Endodermal cell (in vitro differentiated cells): ENCODE measurements around the gene NFAM1. TPM values are rescaled to one million over a fixed set of nuclear protein-coding genes. Genes with fewer than 3 reads are reported as not detected.

Experiments
- DNase-seq: peaks from one replicate; pipeline ENCODE4 v3.0.0-alpha.2; 2017
- H3K27ac ChIP-seq: 2 replicates; pipeline ENCODE4 v1.5.1; 2013; ENCODE audit warnings: mild to moderate bottlenecking, low read depth, low read length, moderate library complexity
- H3K27me3 ChIP-seq: 2 replicates; pipeline ENCODE4 v1.6.1; 2013; ENCODE audit warnings: mild to moderate bottlenecking, low read length, moderate library complexity; ENCODE audit not compliant: insufficient read depth, control insufficient read depth, poor library complexity, severe bottlenecking
- H3K36me3 ChIP-seq: 2 replicates; pipeline ENCODE4 v1.7.0; 2013; ENCODE audit warnings: mild to moderate bottlenecking, low read length, moderate library complexity; ENCODE audit not compliant: control insufficient read depth, insufficient read depth
- H3K4me1 ChIP-seq: one replicate; pipeline ENCODE4 v1.7.0; 2013; ENCODE audit warnings: low read length; ENCODE audit not compliant: control insufficient read depth, insufficient read depth
- H3K4me3 ChIP-seq: 2 replicates; pipeline ENCODE4 v1.5.1; 2013; ENCODE audit warnings: mild to moderate bottlenecking, low read length, moderate library complexity
- H3K9ac ChIP-seq: 2 replicates; pipeline ENCODE4 v1.6.1; 2013; ENCODE audit warnings: mild to moderate bottlenecking, low read length, moderate library complexity; ENCODE audit not compliant: poor library complexity, severe bottlenecking; ENCODE audit errors: extremely low read depth
- H3K9me3 ChIP-seq: 2 replicates; pipeline ENCODE4 v1.6.1; 2013; ENCODE audit warnings: mild to moderate bottlenecking, low read length, moderate library complexity; ENCODE audit not compliant: control insufficient read depth
- H3K27ac Mint-ChIP-seq: 2 replicates; pipeline ENCODE4 v1.8.0; 2020; ENCODE audit warnings: mixed read lengths
- H3K27me3 Mint-ChIP-seq: 2 replicates; pipeline ENCODE4 v1.8.0; 2021; ENCODE audit warnings: mild to moderate bottlenecking, mixed read lengths; ENCODE audit not compliant: insufficient read depth
- H3K36me3 Mint-ChIP-seq: 2 replicates; pipeline ENCODE4 v1.8.0; 2020; ENCODE audit warnings: low read depth, mixed read lengths
- H3K4me1 Mint-ChIP-seq: 2 replicates; pipeline ENCODE4 v1.8.0; 2020; ENCODE audit warnings: mixed read lengths
- H3K4me3 Mint-ChIP-seq: 2 replicates; pipeline ENCODE4 v1.8.0; 2020; ENCODE audit warnings: mild to moderate bottlenecking, moderate library complexity, mixed read lengths
- H3K9me3 Mint-ChIP-seq: 2 replicates; pipeline ENCODE4 v1.8.0; 2020; ENCODE audit warnings: mild to moderate bottlenecking, mixed read lengths
- WGBS, 2 experiments: methylation state at CpG; one replicate each; pipeline versions ENCODE4 v1.1.5 to v1.1.7; 2013; ENCODE audit warnings: missing lambda C conversion rate in 2 of 2, mixed read lengths in 1 of 2; ENCODE audit not compliant: insufficient coverage in 1 of 2, insufficient read length in 1 of 2; 5-methylcytosine and 5-hydroxymethylcytosine counted together
- total RNA-seq, 2 donors: library from RNA; stranded (reverse); fragmentation: NEBNext Ultra II Directional in 1 of 2; extraction: Animal tissue kit (Norgen Biotek cat#: 25700) in 1 of 2; gene quantifications; 2 replicates in 1 of 2; 3 replicates in 1 of 2; pipeline ENCODE4 v1.2.1, GENCODE V29; 2021
- TF ChIP-seq, protein P1 (sequence below): fragments of 200-600 bp; sonication (generic); conservative IDR thresholded peaks from 2 replicates; pipeline ENCODE4 v1.5.0; 2021; ENCODE audit warnings: antibody characterized with exemption, mild to moderate bottlenecking

NFAM1 gene
- total RNA-seq, 2 donors from 2014 or later: 0.92 to 1.1 TPM

DNA sequence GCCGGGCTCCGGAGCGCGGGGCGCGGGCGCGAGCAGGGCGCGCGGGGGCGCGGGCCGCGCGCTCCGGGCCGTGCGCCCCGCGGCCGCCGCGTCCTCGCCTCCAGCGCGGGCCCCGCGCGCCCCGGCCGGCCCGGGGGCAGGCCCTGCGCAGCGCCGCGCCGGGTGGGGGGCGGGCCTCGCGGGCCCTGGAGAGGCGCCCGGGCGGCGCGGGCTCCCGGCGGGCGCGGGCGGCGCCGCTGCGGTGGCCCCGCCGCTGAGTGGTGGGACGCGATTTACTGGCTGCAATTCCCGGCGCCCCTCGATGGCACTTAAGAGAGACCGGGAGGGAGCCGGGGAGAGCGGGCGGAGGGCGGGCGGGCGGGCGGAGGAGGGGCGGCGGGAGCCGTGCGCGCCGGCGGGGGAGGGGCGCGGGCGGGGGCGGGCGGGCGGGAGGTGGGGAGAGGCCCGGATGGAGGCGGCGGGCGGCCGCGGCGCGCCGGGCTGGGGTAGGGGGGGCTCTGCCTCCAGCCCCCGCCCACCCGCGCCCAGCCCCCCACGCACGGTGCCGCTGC, 88.6 kb downstream of the NFAM1 start:
- no peak overlapping the region for H3K4me3 ChIP-seq
- no peaks in the 10 kb centered on the region for H3K36me3 Mint-ChIP-seq
- no peak overlapping the region for H3K9ac ChIP-seq

DNA sequence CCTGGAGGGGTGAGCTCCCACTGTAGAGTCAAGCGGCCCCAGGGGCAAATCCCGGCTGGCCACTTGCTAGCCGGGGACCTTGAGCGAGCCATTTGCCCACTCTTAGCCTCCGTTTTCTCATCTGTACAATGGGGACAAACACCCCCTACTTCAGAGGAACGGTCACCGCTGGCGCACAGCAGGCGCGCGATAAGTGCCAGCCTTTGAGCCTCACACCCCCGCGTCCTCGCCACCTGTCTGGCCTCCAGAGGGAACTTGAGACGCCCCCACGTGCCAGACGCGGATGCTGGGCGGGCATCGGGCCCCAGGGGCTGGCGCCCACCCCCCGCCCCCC, 89.1 kb downstream of the NFAM1 start:
- TF ChIP-seq, protein P1, sequence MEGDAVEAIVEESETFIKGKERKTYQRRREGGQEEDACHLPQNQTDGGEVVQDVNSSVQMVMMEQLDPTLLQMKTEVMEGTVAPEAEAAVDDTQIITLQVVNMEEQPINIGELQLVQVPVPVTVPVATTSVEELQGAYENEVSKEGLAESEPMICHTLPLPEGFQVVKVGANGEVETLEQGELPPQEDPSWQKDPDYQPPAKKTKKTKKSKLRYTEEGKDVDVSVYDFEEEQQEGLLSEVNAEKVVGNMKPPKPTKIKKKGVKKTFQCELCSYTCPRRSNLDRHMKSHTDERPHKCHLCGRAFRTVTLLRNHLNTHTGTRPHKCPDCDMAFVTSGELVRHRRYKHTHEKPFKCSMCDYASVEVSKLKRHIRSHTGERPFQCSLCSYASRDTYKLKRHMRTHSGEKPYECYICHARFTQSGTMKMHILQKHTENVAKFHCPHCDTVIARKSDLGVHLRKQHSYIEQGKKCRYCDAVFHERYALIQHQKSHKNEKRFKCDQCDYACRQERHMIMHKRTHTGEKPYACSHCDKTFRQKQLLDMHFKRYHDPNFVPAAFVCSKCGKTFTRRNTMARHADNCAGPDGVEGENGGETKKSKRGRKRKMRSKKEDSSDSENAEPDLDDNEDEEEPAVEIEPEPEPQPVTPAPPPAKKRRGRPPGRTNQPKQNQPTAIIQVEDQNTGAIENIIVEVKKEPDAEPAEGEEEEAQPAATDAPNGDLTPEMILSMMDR: no peak
- Histone ChIP-seq H3K9ac (no peak overlapping the region), H3K4me1 (no peaks in the 10 kb centered on the region)

More for the DNA sequence above, 88.6 kb downstream of the NFAM1 start:
- no peaks in the 10 kb centered on the region for H3K9me3 Mint-ChIP-seq
- Histone ChIP-seq H3K9me3 (no peaks in the 10 kb centered on the region), H3K4me1 (no peaks in the 10 kb centered on the region), H3K27me3 (no peaks in the 10 kb centered on the region), H3K27ac (no peak overlapping the region), H3K36me3 (no peaks in the 10 kb centered on the region)
- H3K27ac Mint-ChIP-seq: no peak overlapping the region
- peaks cover 5% of the 10 kb centered on the region for H3K4me1 Mint-ChIP-seq
- WGBS, 2 experiments: 0% methylated on average over 27 to 70 of the region's 97 CpGs
- H3K27me3 Mint-ChIP-seq: no peaks in the 10 kb centered on the region
- TF ChIP-seq, protein P1: no peak
- DNase-seq: no peak
- H3K4me3 Mint-ChIP-seq: peak overlapping the region; percentile 57

DNA sequence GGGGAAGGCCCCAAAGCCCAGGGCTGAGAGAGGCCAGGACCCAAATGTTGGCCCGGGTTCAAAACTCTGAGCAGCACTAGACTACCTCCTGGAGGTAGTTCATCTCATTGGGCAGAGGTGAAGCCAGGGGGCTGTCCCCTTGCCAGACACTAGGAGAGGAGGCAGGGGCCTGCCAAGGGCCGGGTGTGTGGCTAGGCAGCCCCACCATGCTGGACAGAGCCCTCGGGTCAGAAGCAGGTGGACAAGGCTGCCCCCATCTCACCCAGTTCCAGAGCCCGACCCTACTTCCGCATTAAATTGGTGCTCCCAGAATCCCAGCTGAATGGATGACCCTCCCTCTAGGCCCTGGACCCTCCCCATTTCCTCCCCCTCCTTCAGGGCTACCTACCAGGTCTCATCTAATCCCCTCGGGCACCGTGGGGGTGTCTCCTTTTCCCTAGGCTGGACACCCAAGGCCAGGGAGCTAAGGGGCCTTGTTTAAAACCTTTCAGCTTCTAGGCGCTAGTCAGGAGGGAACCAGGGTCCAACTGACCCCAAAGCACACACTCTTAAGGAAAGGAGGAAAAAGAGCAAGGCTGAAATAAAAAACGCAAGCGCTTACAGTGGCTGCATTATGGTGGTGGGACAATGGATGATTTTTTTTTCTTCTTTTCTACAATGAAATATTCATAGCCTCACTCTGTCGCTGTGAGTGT, 89.6 kb downstream of the NFAM1 start:
- 78 to 88% methylated on average over 6 to 9 of the region's 11 CpGs for WGBS, 2 experiments
- H3K27me3 ChIP-seq: no peaks in the 10 kb centered on the region
- no peaks in the 10 kb centered on the region for H3K9me3 ChIP-seq
- no peaks in the 10 kb centered on the region for H3K4me1 ChIP-seq
- H3K4me3 Mint-ChIP-seq: peak overlapping the region; percentile 55
- peak overlapping the region; percentile 78 for H3K4me3 ChIP-seq
- no peak overlapping the region for H3K9ac ChIP-seq
- peaks cover 8% of the 10 kb centered on the region for H3K4me1 Mint-ChIP-seq
- TF ChIP-seq, protein P1: no peak
- peak overlapping the region; percentile 49 for H3K27ac Mint-ChIP-seq
- H3K36me3 Mint-ChIP-seq: no peaks in the 10 kb centered on the region
- no peak for DNase-seq
- no peak overlapping the region for H3K27ac ChIP-seq
- H3K9me3 Mint-ChIP-seq: no peaks in the 10 kb centered on the region
- H3K27me3 Mint-ChIP-seq: no peaks in the 10 kb centered on the region
- H3K36me3 ChIP-seq: no peaks in the 10 kb centered on the region

More for the DNA sequence above, 89.1 kb downstream of the NFAM1 start:
- Mint-ChIP-seq H3K27me3 (no peaks in the 10 kb centered on the region), H3K36me3 (no peaks in the 10 kb centered on the region), H3K4me3 (peak overlapping the region; percentile 55), H3K9me3 (no peaks in the 10 kb centered on the region), H3K4me1 (peaks cover 5% of the 10 kb centered on the region), H3K27ac (peak overlapping the region; percentile 49)
- no peak for DNase-seq
- no peaks in the 10 kb centered on the region for H3K9me3 ChIP-seq
- H3K36me3 ChIP-seq: no peaks in the 10 kb centered on the region
- WGBS, 2 experiments: 26 to 50% methylated on average over 12 to 22 of the region's 22 CpGs
- H3K27ac ChIP-seq: no peak overlapping the region
- H3K27me3 ChIP-seq: no peaks in the 10 kb centered on the region
- peak overlapping the region; percentile 78 for H3K4me3 ChIP-seq
